AG04449 (cell line): Measurements from ENCODE around the gene ZNF679.
"Not testable (repeated sequence)": the region's sequence is repeated elsewhere in the genome, so short reads cannot be mapped to it uniquely, and the experiment has no call there.

ENCODE experiments used
- CTCF ChIA-PET: fragments of 350-600 bp; formaldehyde crosslinking; extraction: SDS; loops from one replicate; lab custom pipeline; 2021; ENCODE audit warnings: antibody characterized with exemption; lab: Yijun Ruan, JAX
- POLR2A ChIA-PET: fragments of 400-600, 350-600 bp; formaldehyde crosslinking; extraction: SDS; loops from one replicate; lab custom pipeline; 2020; ENCODE audit warnings: antibody characterized with exemption, inconsistent platforms; lab: Yijun Ruan, JAX
- DNase-seq: peaks from one replicate; pipeline ENCODE4 v3.0.0-alpha.2; 2010; ENCODE audit warnings: low read depth, low spot score
- H3K4me3 ChIP-seq: 2 replicates; pipeline ENCODE4 v1.5.1; 2011; ENCODE audit warnings: low read depth, mild to moderate bottlenecking, control low read depth, low read length
- TF ChIP-seq, protein P1 (sequence below): IDR thresholded peaks from one replicate; pipeline ENCODE4 v1.5.1; 2011; ENCODE audit warnings: mild to moderate bottlenecking, moderate library complexity, low read length, control low read depth, inconsistent platforms; ENCODE audit not compliant: insufficient read depth; ENCODE audit errors: missing control alignments

Gene ZNF679

DNA sequence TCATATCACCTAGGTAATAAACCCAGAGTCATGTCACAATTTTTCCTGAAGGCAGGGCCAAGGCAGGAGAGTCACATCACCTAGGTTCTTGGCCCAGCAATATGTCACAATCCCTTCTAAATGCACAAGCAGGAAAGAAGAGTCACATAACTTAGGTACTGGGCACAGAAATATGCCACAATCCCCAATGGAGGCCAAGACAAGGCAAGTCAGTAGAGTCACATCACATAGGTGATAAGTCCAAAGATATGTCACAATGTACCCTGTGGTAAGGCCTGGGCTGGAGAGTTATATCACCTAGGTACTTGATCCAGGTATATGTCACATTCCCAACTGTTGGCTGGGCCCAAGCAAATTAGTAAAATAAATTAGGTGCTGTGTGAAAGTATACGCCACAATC is at the start of gene ZNF679:
ZNF679 (plus strand) TSS at position 301 of the 400 bp plus-strand sequence. CDS start 20,644 bp downstream, outside the sequence.
- POLR2A ChIA-PET, DNase-seq, CTCF ChIA-PET, H3K4me3 ChIP-seq: not testable (repeated sequence)

DNA sequence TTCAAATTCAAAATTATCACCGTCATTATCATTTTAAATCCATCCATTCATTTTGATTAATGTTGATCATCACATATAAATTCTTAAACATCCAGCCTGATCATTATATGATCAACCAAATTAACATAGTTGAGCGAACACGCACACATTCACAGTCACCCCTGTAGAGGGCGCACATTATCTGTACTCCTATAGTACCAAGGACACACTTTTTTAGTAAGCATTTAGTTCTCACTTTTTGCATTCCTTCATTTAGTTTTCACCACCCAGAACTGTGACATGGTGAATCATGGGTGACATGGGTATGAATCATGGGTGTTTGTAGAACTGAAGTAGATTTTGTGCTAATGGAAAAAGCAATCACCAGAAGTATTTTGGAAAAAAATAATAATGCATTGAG is 47.3 kb upstream of the ZNF679 start:
- CTCF ChIA-PET, result no interaction called here
- no peak overlapping the region for H3K4me3 ChIP-seq
- POLR2A ChIA-PET, result no interaction called here
- DNase-seq, result no peak
- TF ChIP-seq, protein P1, sequence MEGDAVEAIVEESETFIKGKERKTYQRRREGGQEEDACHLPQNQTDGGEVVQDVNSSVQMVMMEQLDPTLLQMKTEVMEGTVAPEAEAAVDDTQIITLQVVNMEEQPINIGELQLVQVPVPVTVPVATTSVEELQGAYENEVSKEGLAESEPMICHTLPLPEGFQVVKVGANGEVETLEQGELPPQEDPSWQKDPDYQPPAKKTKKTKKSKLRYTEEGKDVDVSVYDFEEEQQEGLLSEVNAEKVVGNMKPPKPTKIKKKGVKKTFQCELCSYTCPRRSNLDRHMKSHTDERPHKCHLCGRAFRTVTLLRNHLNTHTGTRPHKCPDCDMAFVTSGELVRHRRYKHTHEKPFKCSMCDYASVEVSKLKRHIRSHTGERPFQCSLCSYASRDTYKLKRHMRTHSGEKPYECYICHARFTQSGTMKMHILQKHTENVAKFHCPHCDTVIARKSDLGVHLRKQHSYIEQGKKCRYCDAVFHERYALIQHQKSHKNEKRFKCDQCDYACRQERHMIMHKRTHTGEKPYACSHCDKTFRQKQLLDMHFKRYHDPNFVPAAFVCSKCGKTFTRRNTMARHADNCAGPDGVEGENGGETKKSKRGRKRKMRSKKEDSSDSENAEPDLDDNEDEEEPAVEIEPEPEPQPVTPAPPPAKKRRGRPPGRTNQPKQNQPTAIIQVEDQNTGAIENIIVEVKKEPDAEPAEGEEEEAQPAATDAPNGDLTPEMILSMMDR, result no peak

DNA sequence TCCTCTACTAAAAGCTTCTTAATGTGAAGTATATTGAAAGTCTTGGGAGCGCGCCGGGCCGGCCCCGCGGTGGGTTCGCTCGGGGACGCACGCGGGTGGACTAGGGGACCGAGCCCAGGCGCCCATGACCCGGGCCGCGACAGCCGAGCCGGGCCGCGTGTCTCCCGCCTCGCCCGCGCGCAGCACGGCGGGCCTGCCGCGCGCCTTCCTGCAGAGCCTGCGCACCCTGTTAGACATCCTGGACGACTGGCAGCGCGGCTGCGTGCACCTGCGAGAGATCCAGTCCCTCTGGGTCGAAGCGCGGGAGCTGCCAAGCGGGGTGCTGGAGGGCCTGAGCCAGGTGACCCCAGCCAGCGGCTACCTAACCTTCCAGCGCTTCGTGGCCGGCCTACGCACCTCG is 46.7 kb upstream of the ZNF679 start:
- no peak overlapping the region for H3K4me3 ChIP-seq
- TF ChIP-seq, protein P1, result no peak
- POLR2A ChIA-PET, result no interaction called here
- DNase-seq, result no peak
- CTCF ChIA-PET, result no interaction called here

DNA sequence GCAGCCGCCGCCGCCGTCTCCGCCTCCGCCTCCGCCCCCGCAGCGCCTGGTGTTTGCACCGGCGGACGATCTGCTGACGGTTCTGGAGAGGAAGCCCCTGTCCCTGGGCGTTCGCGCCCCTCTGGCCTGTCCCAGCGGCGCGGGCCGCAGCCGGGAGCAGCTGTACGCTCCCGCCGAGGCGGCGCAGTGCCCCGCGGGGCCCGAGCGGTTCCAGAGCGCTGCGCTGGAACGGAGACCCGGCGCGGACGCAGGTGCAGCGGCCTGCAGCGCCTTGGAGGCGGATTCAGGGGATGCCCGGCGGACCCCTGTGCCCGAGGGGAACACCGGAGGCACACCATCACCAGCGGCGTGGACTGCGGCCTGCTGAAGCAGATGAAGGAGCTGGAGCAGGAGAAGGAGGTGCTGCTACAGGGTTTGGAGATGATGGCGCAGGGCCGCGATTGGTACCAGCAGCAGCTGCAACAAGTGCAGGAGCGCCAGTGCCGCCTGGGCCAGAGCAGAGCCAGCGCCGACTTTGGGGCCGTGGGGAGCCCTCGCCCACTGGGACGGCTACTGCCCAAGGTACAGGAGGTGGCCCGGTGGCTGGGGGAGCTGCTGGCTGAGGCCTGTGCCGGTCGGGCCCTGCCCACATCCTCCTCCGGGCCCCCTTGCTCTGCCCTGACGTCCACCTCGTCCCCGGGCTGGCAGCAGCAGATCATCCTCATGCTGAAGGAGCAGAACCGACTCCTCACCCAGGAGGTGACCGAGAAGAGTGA is 46.1 kb upstream of the ZNF679 start:
- POLR2A ChIA-PET, result no interaction called here
- no peak for DNase-seq
- CTCF ChIA-PET, result no interaction called here
- TF ChIP-seq, protein P1, result no peak
- no peak overlapping the region for H3K4me3 ChIP-seq

DNA sequence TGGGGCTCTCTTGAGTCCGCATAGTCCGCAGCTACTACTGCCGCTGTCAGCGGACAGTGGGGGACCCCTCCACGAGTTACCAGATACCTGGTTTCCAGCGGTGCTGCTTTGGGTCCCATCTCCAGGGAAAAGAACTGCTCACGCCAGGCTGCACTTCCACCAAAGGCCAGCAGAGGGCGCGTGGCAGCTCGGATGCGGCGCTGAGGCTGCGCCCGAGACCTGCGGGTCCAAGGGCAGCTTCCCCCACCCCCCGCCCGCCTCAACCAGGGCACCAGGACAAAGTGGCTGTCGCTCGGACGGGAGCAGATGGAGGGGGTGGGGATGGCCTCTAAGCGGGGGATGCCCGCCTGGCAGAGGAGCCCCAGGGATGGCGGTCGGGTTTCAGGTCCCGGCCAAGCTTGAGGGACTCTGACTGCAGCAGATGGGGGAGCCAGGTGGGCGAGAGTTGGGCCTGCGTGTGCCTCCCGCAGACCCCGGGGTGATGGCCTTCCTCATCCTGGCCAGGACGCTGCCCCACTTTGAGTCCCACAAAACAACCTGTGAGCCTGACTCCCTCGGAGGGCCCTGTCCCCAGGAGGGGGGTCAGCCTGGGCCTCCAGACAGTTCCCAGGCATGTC is 45.0 kb upstream of the ZNF679 start:
- H3K4me3 ChIP-seq, result no peak overlapping the region
- ChIA-PET CTCF (no interaction called here), POLR2A (no interaction called here)
- TF ChIP-seq, protein P1, result no peak
- DNase-seq, result no peak

DNA sequence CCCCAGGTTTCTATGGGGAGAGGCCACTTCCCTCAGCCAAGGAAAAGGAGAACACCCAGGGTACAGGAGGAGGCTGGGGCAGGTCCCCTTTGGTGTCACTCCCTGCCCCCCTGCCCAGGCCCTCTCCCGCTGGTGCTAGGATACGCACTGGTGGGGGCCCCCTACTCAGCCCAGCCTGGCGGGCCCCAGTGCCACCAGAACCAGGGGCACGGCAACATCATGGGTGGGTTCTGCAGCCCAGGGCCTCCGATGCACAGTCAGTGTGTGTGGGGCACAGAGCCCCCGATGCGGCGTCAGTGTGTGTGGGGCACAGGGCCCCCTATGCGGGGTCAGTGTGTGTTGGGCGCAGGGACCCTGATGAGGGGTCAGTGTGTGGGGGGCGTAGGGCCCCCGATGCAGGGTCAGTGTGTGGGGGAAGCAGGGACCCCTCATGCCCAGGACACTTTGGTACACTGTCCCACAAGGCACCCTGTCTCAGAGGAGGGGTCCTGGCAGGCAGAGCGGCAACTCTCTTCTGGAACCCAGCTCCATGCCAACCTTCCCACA is 44.4 kb upstream of the ZNF679 start:
- no peak for DNase-seq
- ChIA-PET POLR2A (no interaction called here), CTCF (no interaction called here)
- TF ChIP-seq, protein P1, result no peak
- no peak overlapping the region for H3K4me3 ChIP-seq
